NK-92 (cell line): ENCODE data around the gene RER1.

Experiments used
- DNase-seq: peaks from one replicate; lab custom pipeline; 2025; ENCODE audit not compliant: unreplicated experiment; lab: John Stamatoyannopoulos, UW

The RER1 gene

DNA sequence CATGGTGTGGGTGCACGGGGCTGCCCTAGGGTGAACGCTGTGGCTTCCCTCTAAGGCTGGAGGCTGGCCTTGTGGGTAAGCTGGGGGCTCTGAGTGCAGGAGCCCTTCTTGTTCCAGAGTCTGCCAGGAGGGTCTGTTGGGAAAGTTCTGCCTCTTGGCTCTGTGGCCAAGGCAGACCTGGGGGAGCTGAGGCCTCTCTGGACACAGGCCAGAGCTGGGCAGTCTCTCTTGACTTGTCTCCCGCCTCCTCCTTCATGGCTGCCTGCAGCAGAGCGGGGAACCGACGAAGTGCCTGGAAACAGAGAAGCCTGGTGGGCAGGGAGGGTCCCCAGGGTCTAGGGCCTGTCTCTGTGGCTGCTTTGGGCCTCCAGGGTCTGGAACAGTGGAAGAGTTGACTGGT is 51.0 kb downstream of the RER1 start:
- DNase-seq: no peak

DNA sequence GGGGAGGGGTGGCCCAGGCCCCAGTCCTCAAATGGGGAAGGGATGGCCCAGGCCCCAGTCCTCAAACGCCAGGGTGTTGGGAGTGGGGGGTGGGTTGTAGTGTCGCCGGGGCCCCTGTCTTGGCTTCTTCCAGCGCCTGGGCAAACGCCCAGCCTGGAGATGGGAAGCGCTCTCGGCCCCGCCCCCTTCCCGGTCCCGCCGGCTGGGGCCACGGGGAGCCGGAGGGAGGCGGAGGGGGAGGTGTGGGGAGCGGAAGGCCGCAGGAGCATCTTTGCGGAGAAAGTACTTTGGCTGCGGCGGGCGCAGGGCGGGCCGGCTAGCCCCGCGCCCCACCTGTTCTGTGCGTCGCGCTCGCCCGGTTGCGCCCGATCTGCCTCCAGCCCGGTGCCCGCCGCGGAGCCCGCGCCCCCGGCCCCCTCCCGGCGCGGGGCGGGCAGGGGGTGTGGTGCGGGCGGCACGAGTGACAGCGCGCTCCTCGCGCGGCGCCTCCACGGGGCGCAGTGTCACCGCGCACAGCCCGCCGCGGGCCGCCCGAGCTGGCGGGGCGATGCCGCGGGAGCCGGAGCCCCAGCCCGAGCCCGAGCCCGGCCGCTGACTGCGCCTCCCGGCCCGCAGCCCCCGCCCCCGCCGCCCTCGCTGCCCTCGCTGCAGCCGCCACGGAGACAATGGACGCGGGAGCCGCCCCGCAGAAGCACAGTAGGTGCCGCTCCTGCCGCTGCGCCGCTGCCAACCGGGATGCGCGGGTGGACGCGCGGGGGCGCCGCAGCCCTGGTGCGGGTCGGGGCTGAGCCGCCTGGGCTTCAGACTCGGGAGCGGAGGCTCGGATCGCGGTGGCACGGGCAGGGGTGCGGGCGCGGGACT is 51.9 kb downstream of the RER1 start:
- no peak for DNase-seq

DNA sequence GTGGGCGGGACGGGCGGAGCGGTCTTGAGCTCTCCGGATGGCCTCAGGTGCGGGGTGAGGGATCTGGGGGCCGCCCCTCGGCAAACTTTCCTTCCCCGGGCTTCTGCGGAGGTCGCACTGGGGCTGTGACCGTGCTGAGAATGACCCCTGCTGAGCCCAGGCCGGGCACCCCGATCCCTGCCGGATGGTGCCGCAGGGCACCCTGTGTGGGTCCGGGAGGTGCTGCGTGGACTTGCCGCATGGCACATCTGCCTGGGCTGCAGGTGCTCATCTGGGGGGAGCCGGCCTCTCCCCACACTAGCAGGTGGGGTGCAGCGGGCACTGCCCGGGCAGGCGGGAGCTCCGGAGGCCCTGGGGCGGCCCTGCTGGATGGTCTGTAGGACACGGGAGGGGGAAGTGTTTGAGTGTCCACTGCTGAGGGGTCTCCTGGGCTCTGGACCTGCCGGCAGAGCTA is 52.5 kb downstream of the RER1 start:
- DNase-seq: no peak

DNA sequence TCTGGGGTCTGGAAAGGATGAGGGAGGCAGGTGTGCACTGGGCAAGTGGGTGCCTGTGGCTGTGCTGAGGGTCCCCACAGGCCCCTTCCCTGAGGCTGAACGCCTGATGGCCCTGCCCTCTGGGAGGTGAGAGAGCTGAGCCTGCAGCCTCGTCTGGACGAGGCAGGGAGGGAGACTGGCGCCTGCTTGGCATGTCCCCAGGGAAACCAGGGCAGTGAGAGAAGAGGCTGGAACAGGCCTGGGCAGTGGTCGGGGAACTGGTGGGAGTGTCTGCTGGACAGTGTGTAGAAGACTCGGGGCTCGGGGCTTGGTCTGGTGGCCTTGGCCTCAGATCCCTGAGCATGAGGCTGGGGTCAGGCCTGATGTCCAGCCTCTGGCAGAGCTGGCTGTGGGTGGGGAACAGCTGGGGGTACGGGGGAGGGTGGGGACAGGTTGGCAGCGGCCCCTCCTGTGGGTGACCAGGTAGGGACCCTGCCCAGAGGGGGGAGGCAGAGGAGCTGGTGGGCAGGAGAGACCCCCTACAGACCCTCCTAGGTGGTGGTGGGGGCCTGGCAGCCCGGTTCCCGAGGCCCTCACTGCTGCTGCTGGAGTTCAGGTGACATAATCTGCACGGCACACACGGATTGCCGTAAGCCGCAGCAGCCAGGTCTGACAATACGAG is 53.7 kb downstream of the RER1 start:
- DNase-seq: no peak

DNA sequence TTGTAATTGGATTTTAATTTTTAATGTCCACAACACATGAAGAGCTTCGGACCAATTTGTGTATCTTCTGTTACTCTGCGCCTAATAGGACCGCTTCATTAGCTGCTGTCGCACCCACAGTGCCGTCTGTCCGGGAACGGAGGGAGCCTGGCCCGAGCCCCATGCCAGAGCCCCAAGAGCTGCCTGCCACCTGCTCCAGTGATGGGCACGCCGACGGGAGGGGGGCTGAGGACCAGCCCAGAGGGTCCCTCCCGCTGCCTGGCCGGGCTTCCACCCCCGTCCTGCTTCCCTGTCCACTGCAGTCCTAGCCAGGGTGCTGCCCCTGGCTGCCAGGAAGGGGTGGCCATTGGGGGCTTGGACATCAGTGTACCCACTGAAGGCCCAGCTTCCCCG is 54.2 kb downstream of the RER1 start:
- DNase-seq: no peak

DNA sequence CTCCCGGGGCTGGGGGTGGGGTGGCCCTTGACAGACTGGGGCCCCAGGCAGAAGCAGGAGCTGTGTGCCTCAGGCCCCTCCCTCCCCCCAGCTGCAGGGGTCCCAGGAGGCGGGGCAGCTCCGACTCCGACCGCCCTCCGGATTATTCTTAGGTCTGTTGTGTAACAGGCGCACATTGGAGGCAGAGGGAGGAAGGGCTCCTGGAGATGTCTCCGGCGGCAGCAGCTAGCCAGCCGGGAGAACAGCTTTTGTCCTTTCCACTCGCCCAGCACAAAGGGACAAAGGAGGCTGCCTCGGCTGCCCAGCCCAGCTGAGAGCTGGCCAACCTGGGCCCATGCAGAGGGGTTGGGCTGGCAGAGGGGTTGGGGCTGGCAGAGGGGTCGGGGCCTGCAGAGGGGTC is 54.8 kb downstream of the RER1 start:
- DNase-seq: no peak

DNA sequence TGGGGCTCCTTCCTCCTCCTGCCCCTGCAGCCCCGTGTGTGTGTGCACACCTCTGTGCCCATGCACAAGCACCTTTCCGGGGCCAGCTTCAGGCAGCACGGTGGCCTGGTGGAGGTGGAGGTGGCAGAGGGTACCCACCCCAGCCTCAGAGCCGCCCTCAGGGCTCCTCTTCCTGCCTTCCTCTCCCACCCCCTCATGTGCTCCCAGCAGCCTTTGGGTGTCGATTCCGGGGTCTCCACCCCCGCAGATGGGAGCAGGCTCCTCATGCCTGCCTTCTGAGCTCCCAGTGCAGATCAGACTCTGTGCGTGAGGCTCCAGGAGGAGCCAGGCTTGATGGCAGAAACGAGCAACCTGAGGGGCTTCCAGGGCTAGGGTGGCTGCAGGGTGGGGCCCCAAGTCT is 55.2 kb downstream of the RER1 start:
- DNase-seq: no peak

DNA sequence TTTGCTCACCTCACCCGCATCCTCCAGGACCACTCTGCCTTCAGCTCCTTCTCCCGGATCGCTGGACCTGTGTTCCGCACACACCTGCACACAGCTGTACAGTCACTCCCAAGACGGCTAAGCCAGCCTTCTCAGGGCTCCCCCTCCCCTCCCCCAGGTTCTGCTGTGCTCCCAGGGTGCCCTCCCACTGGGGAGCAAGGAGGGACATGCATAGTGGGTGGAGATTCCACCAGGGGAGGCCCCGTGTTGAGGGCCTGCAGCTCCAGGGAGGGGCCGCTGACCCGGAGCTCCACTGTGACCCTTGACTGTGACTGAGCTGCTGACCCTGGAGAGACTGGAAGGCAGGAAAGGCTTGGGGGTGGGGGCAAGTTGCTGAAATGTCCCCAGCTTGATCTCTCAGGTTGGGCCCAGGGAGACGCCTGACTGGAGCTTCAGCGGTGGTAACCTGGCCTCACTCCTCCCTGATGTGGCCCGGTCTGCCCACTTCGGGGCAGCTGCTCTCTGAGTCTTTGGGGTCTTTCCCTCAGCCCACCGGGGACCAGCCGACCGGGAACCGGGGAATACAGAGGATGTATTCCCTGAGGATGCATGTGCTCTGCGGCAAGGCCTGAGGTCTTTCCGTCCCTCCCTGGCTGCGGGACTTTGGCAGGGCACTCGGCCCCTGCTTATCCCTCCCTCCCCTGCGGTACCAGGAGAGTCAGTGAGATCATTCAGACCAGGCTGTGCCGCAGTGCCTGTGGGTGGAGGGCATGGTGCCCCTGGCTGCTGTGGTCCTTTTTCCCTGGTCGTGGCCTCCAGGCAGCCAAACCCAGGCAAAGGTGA is 55.8 kb downstream of the RER1 start:
- no peak for DNase-seq

DNA sequence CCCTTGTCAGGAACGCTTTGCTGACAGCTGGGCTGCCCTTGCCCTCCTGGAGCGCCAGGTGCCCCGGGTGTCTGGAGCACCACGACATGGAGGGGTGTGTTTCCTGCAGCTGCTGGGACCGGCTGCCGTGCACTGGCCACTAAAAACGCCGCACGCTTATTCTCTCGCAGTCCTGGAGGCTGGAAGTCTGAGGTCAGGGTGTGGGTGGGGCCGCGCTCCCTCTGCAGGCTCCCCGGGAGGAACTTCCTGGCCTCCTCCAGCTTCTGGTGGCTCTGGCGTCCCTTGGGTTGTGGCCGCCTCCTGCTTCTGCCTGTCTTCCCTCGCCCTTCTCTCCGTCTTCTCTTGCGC is 56.4 kb downstream of the RER1 start:
- no peak for DNase-seq

DNA sequence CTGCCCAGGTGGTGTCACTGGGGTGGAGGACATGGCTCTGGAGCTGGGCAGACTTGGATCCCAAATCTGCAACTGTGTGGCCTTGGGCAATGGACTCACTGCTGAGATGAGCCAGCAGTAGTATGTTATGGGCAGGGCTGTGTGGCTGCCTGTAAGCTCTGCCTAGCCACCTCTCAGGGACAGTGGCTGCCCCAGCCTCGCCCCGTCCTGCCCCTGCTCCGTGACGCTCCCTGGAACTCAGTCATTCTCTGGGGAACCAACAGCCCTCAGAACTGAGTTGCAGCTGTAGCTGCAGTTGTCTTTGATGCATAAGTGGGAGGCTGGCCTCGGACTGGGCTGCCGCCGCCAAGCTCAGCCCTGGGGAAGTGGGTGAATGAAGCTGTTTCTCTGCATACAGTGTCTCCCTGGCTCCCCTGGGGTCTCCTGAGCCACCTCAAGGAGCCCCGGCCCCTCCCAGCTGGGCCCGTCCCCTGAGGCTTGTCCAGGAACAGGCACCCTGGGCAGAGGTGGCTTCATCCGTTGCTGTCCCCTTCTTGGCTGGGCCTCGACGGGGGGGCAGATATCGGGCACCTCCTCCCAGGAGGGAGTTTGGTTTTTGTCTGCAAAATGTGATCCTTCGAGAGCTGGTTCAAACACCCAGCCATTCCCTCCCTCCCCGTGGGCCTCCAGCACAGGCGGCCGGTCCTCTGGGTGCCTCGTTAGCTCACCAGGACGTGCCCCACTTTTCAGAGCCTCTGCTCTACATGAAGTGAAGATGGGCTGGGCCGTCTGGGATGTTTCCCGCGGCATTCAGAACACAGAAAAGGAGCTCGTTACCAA is 58.2 kb downstream of the RER1 start:
- DNase-seq: no peak

DNA sequence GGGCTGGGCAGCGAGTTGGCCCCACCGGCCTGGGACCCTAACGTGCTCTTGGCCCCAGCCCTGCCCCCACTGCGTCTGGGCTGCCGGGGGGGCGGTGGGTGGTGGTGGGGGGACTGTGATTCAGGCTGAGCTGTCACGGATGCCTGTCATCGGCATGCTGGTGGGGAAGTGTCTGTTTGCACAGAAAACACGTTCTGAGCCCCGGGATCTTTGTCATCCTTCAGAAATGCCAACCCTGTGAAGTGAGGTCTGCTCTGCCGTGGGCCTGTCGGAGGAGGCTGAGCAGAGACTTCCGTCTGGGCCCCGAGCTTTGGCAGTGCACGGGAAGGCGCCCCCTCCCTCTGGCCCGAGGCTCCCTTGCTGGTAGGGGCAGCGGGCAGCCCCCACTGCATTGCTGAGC is 60.1 kb downstream of the RER1 start:
- no peak for DNase-seq

DNA sequence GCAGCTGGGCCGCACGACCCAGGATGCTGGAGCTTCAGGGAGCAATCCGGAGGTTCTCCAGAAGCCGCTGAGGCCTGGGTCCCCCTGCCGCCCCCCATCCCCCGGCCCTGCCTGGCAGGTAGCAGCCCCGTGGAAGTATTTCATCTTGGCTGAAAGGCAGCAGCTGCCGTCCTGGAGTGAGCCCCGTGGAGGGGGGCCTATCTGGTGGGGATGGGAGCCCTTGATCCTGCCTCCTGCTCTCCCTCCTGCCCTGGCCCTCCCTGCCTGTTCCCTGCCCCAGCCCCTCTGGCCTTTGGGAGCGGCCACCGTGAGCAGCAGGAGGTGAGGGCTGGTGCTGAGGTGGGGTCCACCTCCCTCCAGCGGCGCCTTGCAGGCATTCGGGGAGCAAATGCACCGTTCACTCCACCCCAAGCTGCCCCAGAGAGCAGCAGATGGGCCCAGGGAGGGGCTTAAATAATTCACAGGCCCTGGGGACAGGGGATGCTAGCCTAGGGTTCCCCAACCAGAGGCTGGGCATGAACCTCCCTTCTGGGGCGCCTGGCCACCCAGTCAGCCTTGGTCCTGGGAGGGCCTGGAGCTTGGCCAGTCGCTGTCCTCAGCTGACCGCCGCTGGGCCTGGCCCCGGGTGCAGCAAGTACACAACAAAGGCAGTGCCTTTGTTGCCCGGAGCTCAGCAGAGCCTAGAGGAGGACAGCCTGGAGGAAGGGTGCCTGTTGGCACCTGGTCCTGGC is 60.7 kb downstream of the RER1 start:
- no peak for DNase-seq

DNA sequence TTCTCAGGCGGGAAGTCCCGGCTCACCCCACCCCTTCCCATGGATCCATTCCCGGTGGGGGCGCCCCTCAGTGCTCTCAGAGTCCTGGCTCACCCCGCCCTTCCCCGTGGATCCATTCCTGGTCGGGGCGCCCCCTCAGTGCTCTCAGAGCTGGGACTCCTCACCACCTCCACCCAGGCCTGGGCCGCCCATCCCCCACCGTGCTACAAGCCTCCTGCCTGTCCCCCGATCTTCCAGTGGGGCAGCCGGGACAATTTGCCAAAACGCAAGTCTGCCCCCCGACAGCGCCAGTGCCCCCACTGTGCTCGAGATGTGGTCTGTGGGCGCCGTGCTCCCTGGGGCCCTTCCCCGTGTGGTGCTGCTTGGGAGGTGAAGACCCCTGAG is 61.3 kb downstream of the RER1 start:
- no peak for DNase-seq

DNA sequence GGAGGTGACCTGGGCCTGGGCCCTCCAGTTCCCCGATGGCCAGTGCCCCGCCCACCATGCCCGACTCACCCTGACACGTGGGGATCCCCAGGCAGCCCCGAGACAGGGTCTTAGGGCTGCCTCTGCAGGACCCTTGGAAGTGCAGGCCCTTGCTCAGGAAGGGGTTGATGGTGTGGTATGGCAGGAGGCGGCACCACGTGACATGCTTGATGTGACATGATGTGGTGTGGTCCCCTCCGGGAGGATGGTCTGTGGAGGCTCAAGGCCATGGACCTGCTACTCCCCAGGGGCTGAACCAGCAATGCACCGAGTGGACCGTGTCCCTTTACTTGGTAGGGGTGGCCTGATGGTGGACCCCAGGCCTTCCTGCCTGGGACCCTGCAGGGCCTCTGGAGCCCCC is 62.6 kb downstream of the RER1 start:
- DNase-seq: no peak
